Measurements from ENCODE around the gene MTSS2. TPM values are rescaled to one million over a fixed set of nuclear protein-coding genes. Genes with fewer than 3 reads are reported as not detected.

MTSS2 gene
- total and polyA plus RNA-seq, 2 donors from 2014 or later: 19.2 to 33.0 TPM

- peaks cover 9 to 37% (median 12%) of the 10 kb centered on the region in 3 donors for H3K36me3 ChIP-seq (ENCODE audit: control insufficient read depth in 2 of 3, insufficient read depth in 3 of 3, low read length in 3 of 3)
- H3K4me3 ChIP-seq (ENCODE audit: low read length in 3 of 3): no peak overlapping the region
- no peak for DNase-seq
- H3K4me1 ChIP-seq (ENCODE audit: control insufficient read depth in 2 of 3, insufficient read depth in 2 of 3, low read depth in 1 of 3, low read length in 3 of 3): no peaks in the 10 kb centered on the region
- no peaks in the 10 kb centered on the region for H3K27me3 ChIP-seq (ENCODE audit: control insufficient read depth, insufficient read depth, low read length)
- no peak overlapping the region for H3K27ac ChIP-seq (ENCODE audit: low read depth in 2 of 2, low read length in 2 of 2)
- no peak for TF ChIP-seq CTCF (IDR thresholded peaks at IDR 0.05; ENCODE audit: borderline replicate concordance, extremely low read depth, insufficient read depth)
- no peak for FAIRE-seq
- no peaks in the 10 kb centered on the region for H3K9me3 ChIP-seq (ENCODE audit: control insufficient read depth in 2 of 3, insufficient read depth in 1 of 3, low read length in 3 of 3)
- H3K9ac ChIP-seq (ENCODE audit: low read length in 3 of 3): no peak overlapping the region
- intact Hi-C loops (cut with DNase I): no loop called here
These were observed 15.7 kb downstream of the MTSS2 start for GRCh38 chr16:70670175-70670574.

GRCh38 chr16:70665806-70666735, 19.8 kb downstream of the MTSS2 start:
- H3K27me3 ChIP-seq (ENCODE audit: control insufficient read depth, insufficient read depth, low read length): no peaks in the 10 kb centered on the region
- FAIRE-seq (no peak), DNase-seq (peak in 1 of 5 donors; percentile 49)
- H3K4me3 ChIP-seq (ENCODE audit: low read length in 3 of 3): no peak overlapping the region
- H3K4me1 ChIP-seq (ENCODE audit: control insufficient read depth in 2 of 3, insufficient read depth in 2 of 3, low read depth in 1 of 3, low read length in 3 of 3): no peaks in the 10 kb centered on the region
- peaks cover 6 to 30% (median 12%) of the 10 kb centered on the region in 3 donors for H3K36me3 ChIP-seq (ENCODE audit: control insufficient read depth in 2 of 3, insufficient read depth in 3 of 3, low read length in 3 of 3)
- no peak overlapping the region for H3K9ac ChIP-seq (ENCODE audit: low read length in 3 of 3)
- TF ChIP-seq CTCF (IDR thresholded peaks at IDR 0.05; ENCODE audit: borderline replicate concordance, extremely low read depth, insufficient read depth): no peak
- H3K27ac ChIP-seq (ENCODE audit: low read depth in 2 of 2, low read length in 2 of 2): no peak overlapping the region
- no peaks in the 10 kb centered on the region for H3K9me3 ChIP-seq (ENCODE audit: control insufficient read depth in 2 of 3, insufficient read depth in 1 of 3, low read length in 3 of 3)
- intact Hi-C loops (cut with DNase I): no loop called here

GRCh38 chr16:70665113-70665694, 20.6 kb downstream of the MTSS2 start:
- Histone ChIP-seq H3K4me3 (ENCODE audit: low read length in 3 of 3) (no peak overlapping the region), H3K4me1 (ENCODE audit: control insufficient read depth in 2 of 3, insufficient read depth in 2 of 3, low read depth in 1 of 3, low read length in 3 of 3) (no peaks in the 10 kb centered on the region), H3K27me3 (ENCODE audit: control insufficient read depth, insufficient read depth, low read length) (no peaks in the 10 kb centered on the region), H3K9me3 (ENCODE audit: control insufficient read depth in 2 of 3, insufficient read depth in 1 of 3, low read length in 3 of 3) (no peaks in the 10 kb centered on the region), H3K27ac (ENCODE audit: low read depth in 2 of 2, low read length in 2 of 2) (no peak overlapping the region), H3K36me3 (ENCODE audit: control insufficient read depth in 2 of 3, insufficient read depth in 3 of 3, low read length in 3 of 3) (peaks cover 4 to 26% (median 10%) of the 10 kb centered on the region in 3 donors), H3K9ac (ENCODE audit: low read length in 3 of 3) (no peak overlapping the region)
- intact Hi-C loops (cut with DNase I): no loop called here
- TF ChIP-seq CTCF (IDR thresholded peaks at IDR 0.05; ENCODE audit: borderline replicate concordance, extremely low read depth, insufficient read depth): no peak
- FAIRE-seq (no peak), DNase-seq (peak in 1 of 5 donors; percentile 69)

Data from kidney (tissue), 14 donors.